Choroid plexus epithelial cell (primary cell): ENCODE data around the gene ARFGAP1.

Source experiments
- DNase-seq: peaks from one replicate; pipeline ENCODE4 v3.0.0-alpha.2; 2010; ENCODE audit warnings: low read depth
- H3K4me3 ChIP-seq: 2 replicates; pipeline ENCODE4 v1.5.1; 2011; ENCODE audit warnings: low read depth, mild to moderate bottlenecking, control low read depth, low read length, moderate library complexity
- CTCF ChIP-seq: conservative IDR thresholded peaks from 2 replicates; pipeline ENCODE4 v1.5.1; 2011; ENCODE audit warnings: low read depth, mild to moderate bottlenecking, control low read depth, inconsistent platforms, low read length, moderate library complexity

Gene ARFGAP1

GRCh38 chr20:63258781-63259180 lies 13.8 kb upstream of the ARFGAP1 start:
- DNase-seq: no peak
- no peak overlapping the region for H3K4me3 ChIP-seq
- TF ChIP-seq CTCF: no peak

- H3K4me3 ChIP-seq: no peak overlapping the region
- no peak for TF ChIP-seq CTCF
- DNase-seq: no peak
Measured at GRCh38 chr20:63259734-63260460, 12.7 kb upstream of the ARFGAP1 start.

GRCh38 chr20:63260521-63260920 lies 12.1 kb upstream of the ARFGAP1 start:
- H3K4me3 ChIP-seq: no peak overlapping the region
- no peak for TF ChIP-seq CTCF
- DNase-seq: no peak

- no peak for TF ChIP-seq CTCF
- DNase-seq: no peak
- no peak overlapping the region for H3K4me3 ChIP-seq
Measured at GRCh38 chr20:63261060-63261794, 11.4 kb upstream of the ARFGAP1 start.

- no peak overlapping the region for H3K4me3 ChIP-seq
- TF ChIP-seq CTCF: no peak
- no peak for DNase-seq
Measured at GRCh38 chr20:63261795-63262528, 10.7 kb upstream of the ARFGAP1 start.

- H3K4me3 ChIP-seq: no peak overlapping the region
- no peak for DNase-seq
- no peak for TF ChIP-seq CTCF
Measured at GRCh38 chr20:63262836-63263235, 9.8 kb upstream of the ARFGAP1 start.
